Measurements from ENCODE around the gene NELFCD.
"Not testable (repeated sequence)": the region's sequence is repeated elsewhere in the genome, so short reads cannot be mapped to it uniquely, and the experiment has no call there.

Gene NELFCD

GRCh38 chr20:58981628-58982364 lies 740 bp downstream of the NELFCD start:
- DNase-seq (ENCODE audit: low read depth, low spot score) = no peak
- peak overlapping the region; percentile 74 for H3K4me3 ChIP-seq (ENCODE audit: low read depth, low read length)
- TF ChIP-seq CTCF (IDR thresholded peaks at IDR 0.05; ENCODE audit: insufficient read depth, low read length, missing control alignments) = no peak
- CTCF ChIA-PET = interaction anchor here (0.9 to 3.0 kb wide), 3 partner anchors 105 to 114 kb away, joined by 3 to 13 read pairs (median 3); no protein-coding TSS in a partner anchor
- POLR2A ChIA-PET = interaction anchor here (0.9 to 1.0 kb wide), 2 partner anchors 11 to 92 kb away, joined by 3 read pairs; no protein-coding TSS in a partner anchor

GRCh38 chr20:58982406-58983114 lies 1.5 kb downstream of the NELFCD start:
- peak overlapping the region; percentile 74 for H3K4me3 ChIP-seq (ENCODE audit: low read depth, low read length)
- CTCF ChIA-PET = interaction anchor here (0.9 to 3.0 kb wide), 2 partner anchors 106 to 113 kb away, joined by 3 to 13 read pairs; no protein-coding TSS in a partner anchor
- DNase-seq (ENCODE audit: low read depth, low spot score) = no peak
- TF ChIP-seq CTCF (IDR thresholded peaks at IDR 0.05; ENCODE audit: insufficient read depth, low read length, missing control alignments) = no peak
- POLR2A ChIA-PET = interaction anchor here (0.6 to 1.0 kb wide), 3 partner anchors 11 to 93 kb away, joined by 3 read pairs; no protein-coding TSS in a partner anchor

- ChIA-PET POLR2A (interaction anchor here (0.6 kb wide), 1 partner anchor 16 kb away, joined by 3 read pairs; no protein-coding TSS in a partner anchor), CTCF (interaction anchor here (3.0 kb wide), 1 partner anchor 113 kb away, joined by 13 read pairs; no protein-coding TSS in a partner anchor)
- not testable (repeated sequence) for H3K4me3 ChIP-seq (ENCODE audit: low read depth, low read length); DNase-seq (ENCODE audit: low read depth, low spot score)
Observed at GRCh38 chr20:58983115-58983468, 2.0 kb downstream of the NELFCD start.

- POLR2A ChIA-PET = no interaction called here
- DNase-seq (ENCODE audit: low read depth, low spot score) = no peak
- no peak for TF ChIP-seq CTCF (IDR thresholded peaks at IDR 0.05; ENCODE audit: insufficient read depth, low read length, missing control alignments)
- CTCF ChIA-PET = interaction anchor here (1.0 kb wide), 1 partner anchor 24 kb away, joined by 3 read pairs; no protein-coding TSS in a partner anchor
- no peak overlapping the region for H3K4me3 ChIP-seq (ENCODE audit: low read depth, low read length)
Observed at GRCh38 chr20:58984691-58985090, 3.6 kb downstream of the NELFCD start.

- ChIA-PET CTCF (no interaction called here), POLR2A (interaction anchor here (0.6 kb wide), 1 partner anchor 101 kb away, joined by 3 read pairs; no protein-coding TSS in a partner anchor)
- TF ChIP-seq CTCF (IDR thresholded peaks at IDR 0.05; ENCODE audit: insufficient read depth, low read length, missing control alignments) = no peak
- H3K4me3 ChIP-seq (ENCODE audit: low read depth, low read length) = no peak overlapping the region
- DNase-seq (ENCODE audit: low read depth, low spot score) = no peak
Observed at GRCh38 chr20:58985656-58986055, 4.6 kb downstream of the NELFCD start.

GRCh38 chr20:58986286-58986967 lies 5.4 kb downstream of the NELFCD start:
- ChIA-PET POLR2A (interaction anchor here (0.6 to 0.7 kb wide), 2 partner anchors 93 to 100 kb away, joined by 3 read pairs; no protein-coding TSS in a partner anchor), CTCF (interaction anchor here (0.9 kb wide), 1 partner anchor 471 kb away, joined by 3 read pairs; no protein-coding TSS in a partner anchor)
- TF ChIP-seq CTCF (IDR thresholded peaks at IDR 0.05; ENCODE audit: insufficient read depth, low read length, missing control alignments) = no peak
- DNase-seq (ENCODE audit: low read depth, low spot score) = no peak
- no peak overlapping the region for H3K4me3 ChIP-seq (ENCODE audit: low read depth, low read length)
